A673 (cell line): ENCODE data around the gene F13B. TPM values are rescaled to one million over a fixed set of nuclear protein-coding genes. Genes with fewer than 3 reads are reported as not detected.

Source experiments
- BruUV-seq: library from RNA; stranded (reverse); fragments of 400-500 nt; replicated peaks from 2 replicates; lab custom pipeline; 2021; lab: Mats Ljungman, UMichigan
- CTCF ChIA-PET: fragments of 300-600 bp; sonication (Branson Sonifier 250); formaldehyde crosslinking; loops from one replicate; lab custom pipeline; 2022; ENCODE audit warnings: antibody characterized with exemption; lab: Charles Lee
- POLR2A ChIA-PET: fragments of 300-600 bp; sonication (Branson Sonifier 250); formaldehyde crosslinking; loops from one replicate; lab custom pipeline; 2022; ENCODE audit warnings: antibody characterized with exemption; ENCODE audit not compliant: low non-redundant PET; lab: Charles Lee
- DNase-seq: peaks from one replicate; pipeline ENCODE4 v3.0.0-alpha.2; 2015; ENCODE audit warnings: low spot score
- H3K27ac ChIP-seq: fragments of 200-600 bp; sonication (generic); 2 replicates; pipeline ENCODE4 v1.5.1; 2016; ENCODE audit warnings: mixed run types, low read depth, mild to moderate bottlenecking, mixed read lengths, antibody characterized with exemption, low read length; ENCODE audit not compliant: poor library complexity, severe bottlenecking
- H3K27me3 ChIP-seq: fragments of 200-600 bp; sonication (generic); replicated peaks from 2 replicates; pipeline ENCODE4 v1.6.1; 2017; ENCODE audit warnings: mixed run types, low read depth, mild to moderate bottlenecking, mixed read lengths, antibody characterized with exemption, low read length; ENCODE audit not compliant: insufficient read depth, poor library complexity
- H3K36me3 ChIP-seq: fragments of 200-600 bp; sonication (generic); 2 replicates; pipeline ENCODE4 v1.6.1; 2016; ENCODE audit warnings: mixed run types, mild to moderate bottlenecking, mixed read lengths, antibody characterized with exemption, low read length; ENCODE audit not compliant: insufficient read depth, poor library complexity, severe bottlenecking
- H3K4me1 ChIP-seq: fragments of 200-600 bp; sonication (generic); 2 replicates; pipeline ENCODE4 v1.6.1; 2017; ENCODE audit warnings: mixed run types, mild to moderate bottlenecking, mixed read lengths, antibody characterized with exemption, low read length; ENCODE audit not compliant: insufficient read depth, poor library complexity, severe bottlenecking
- H3K4me3 ChIP-seq: fragments of 200-600 bp; sonication (generic); 2 replicates; pipeline ENCODE4 v1.5.1; 2016; ENCODE audit warnings: low read depth, mixed run types, mild to moderate bottlenecking, mixed read lengths, low read length; ENCODE audit not compliant: poor library complexity, severe bottlenecking
- H3K9me3 ChIP-seq: fragments of 200-600 bp; sonication (generic); 2 replicates; pipeline ENCODE4 v1.6.1; 2016; ENCODE audit warnings: mixed run types, low read depth, mild to moderate bottlenecking, mixed read lengths, antibody characterized with exemption, low read length; ENCODE audit not compliant: poor library complexity, severe bottlenecking
- EZH2 ChIP-seq: fragments of 200-600 bp; sonication (generic); IDR thresholded peaks from 2 replicates; pipeline ENCODE4 v1.6.1; 2017; ENCODE audit warnings: borderline replicate concordance, low read depth, mild to moderate bottlenecking, mixed read lengths, antibody characterized with exemption, low read length; ENCODE audit not compliant: poor library complexity, severe bottlenecking
- intact Hi-C: fragments of 100-400 bp; cut with micrococcal nuclease; formaldehyde crosslinking; loops from one replicate; pipeline ENCODE4 v1.10.0; 2022; ENCODE audit not compliant: unreplicated experiment
- total RNA-seq: library from RNA; stranded (reverse); gene quantifications from 2 replicates; pipeline ENCODE4 v1.2.3, GENCODE V29; 2021
- TF ChIP-seq, protein P1 (sequence below): fragments of 300-800, 200-600 bp; sonication (generic); conservative IDR thresholded peaks from 2 replicates; pipeline ENCODE4 v1.5.1; 2017; ENCODE audit warnings: low read depth, mild to moderate bottlenecking, antibody characterized with exemption, low read length, moderate library complexity, mixed read lengths

F13B gene
- total RNA-seq, 1 experiment from 2014 or later, result not detected

DNA sequence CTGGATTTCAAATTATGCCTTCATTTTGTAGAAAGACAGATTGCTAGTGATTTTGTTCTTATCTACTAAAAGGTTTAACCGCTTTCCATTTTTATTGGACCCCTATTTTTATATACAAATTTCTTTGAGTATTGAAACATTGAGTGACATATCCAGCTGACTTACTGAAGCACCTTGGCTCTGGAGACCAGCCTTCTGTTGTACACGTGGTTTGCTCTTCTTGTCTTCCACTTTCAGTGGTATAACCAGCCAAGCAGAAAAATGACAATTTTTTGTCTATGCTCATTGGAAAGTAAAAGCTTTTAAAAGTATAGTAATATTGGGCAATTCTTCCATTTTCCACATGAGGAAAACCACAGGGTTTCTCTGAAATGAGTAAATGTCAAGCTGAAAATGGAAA lies 4.4 kb downstream of the F13B start:
- DNase-seq, result no peak

DNA sequence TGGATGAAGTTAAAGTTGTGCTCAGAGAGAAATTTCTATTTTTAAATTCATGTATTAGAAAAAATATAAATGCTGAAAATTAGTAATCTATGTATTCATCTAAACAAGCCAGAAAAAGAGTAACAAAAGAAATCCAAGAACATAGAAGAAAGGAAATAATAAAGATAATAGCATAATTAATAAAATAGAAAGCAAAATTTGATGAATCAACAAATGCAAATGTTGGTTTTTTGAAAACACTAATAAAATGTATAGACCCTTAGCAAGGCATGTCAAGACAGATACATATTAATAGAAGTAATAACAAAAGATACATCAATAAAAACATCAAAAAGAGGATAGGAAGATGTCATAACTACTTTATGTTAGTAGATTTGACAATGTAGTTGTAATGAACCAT lies 18.0 kb downstream of the F13B start:
- Histone ChIP-seq H3K4me1 (no peaks in the 10 kb centered on the region), H3K27ac (no peak overlapping the region), H3K27me3 (no peaks in the 10 kb centered on the region), H3K36me3 (no peaks in the 10 kb centered on the region), H3K9me3 (no peaks in the 10 kb centered on the region), H3K4me3 (no peak overlapping the region)
- BruUV-seq, result no TSS peak
- no peak for DNase-seq
- POLR2A ChIA-PET, result no interaction called here
- intact Hi-C loops, result no loop called here
- CTCF ChIA-PET, result no interaction called here
- TF ChIP-seq, protein P1, sequence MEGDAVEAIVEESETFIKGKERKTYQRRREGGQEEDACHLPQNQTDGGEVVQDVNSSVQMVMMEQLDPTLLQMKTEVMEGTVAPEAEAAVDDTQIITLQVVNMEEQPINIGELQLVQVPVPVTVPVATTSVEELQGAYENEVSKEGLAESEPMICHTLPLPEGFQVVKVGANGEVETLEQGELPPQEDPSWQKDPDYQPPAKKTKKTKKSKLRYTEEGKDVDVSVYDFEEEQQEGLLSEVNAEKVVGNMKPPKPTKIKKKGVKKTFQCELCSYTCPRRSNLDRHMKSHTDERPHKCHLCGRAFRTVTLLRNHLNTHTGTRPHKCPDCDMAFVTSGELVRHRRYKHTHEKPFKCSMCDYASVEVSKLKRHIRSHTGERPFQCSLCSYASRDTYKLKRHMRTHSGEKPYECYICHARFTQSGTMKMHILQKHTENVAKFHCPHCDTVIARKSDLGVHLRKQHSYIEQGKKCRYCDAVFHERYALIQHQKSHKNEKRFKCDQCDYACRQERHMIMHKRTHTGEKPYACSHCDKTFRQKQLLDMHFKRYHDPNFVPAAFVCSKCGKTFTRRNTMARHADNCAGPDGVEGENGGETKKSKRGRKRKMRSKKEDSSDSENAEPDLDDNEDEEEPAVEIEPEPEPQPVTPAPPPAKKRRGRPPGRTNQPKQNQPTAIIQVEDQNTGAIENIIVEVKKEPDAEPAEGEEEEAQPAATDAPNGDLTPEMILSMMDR, result no peak
- TF ChIP-seq EZH2, result no peak

More for the DNA sequence above, 4.4 kb downstream of the F13B start:
- H3K36me3 ChIP-seq, result no peaks in the 10 kb centered on the region
- POLR2A ChIA-PET, result no interaction called here
- no peak overlapping the region for H3K27ac ChIP-seq
- BruUV-seq, result no TSS peak
- H3K4me3 ChIP-seq, result no peak overlapping the region
- TF ChIP-seq, protein P1, result no peak
- TF ChIP-seq EZH2, result no peak
- H3K27me3 ChIP-seq, result no peaks in the 10 kb centered on the region
- H3K4me1 ChIP-seq, result no peaks in the 10 kb centered on the region
- intact Hi-C loops, result no loop called here
- CTCF ChIA-PET, result no interaction called here
- H3K9me3 ChIP-seq, result no peaks in the 10 kb centered on the region

DNA sequence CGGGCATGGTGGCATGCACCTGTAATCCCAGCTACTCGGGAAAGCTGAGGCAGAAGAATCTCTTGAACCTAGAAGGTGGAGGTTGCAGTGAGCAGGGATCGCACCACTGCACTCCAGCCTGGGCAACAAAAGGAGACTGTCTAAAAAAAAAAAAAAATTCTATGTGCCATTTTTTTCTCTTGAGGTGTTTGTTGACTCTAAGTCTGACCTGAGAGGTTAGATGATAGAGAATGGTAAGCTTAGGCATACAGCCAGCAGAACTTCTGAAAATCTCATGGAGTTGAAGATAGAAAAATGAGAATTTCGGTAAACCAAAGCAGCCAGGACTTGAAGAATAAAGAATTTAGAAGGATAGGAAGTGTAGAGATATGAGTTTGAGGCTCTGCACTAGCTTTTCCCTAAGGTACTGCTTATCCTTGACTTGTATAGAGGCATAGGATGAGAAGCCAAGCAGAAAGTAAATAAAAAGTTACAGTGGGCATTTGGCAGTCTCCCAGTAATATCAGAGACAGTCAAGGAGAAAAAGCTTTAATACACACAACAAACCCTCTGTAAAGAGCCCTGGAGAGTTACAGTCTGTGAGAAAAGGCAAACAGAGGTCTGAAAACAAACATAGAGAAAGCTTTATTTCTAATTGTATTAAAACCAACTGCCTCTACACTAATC lies 24.3 kb downstream of the F13B start:
- CTCF ChIA-PET, result no interaction called here

More for the DNA sequence above, 24.3 kb downstream of the F13B start:
- BruUV-seq, result no TSS peak
- intact Hi-C loops, result no loop called here
- H3K9me3 ChIP-seq, result no peaks in the 10 kb centered on the region
- TF ChIP-seq, protein P1, result no peak
- TF ChIP-seq EZH2, result no peak
- no peak overlapping the region for H3K27ac ChIP-seq
- no peaks in the 10 kb centered on the region for H3K36me3 ChIP-seq
- POLR2A ChIA-PET, result no interaction called here
- no peaks in the 10 kb centered on the region for H3K27me3 ChIP-seq
- H3K4me1 ChIP-seq, result no peaks in the 10 kb centered on the region
- H3K4me3 ChIP-seq, result no peak overlapping the region
- no peak for DNase-seq
